ENCODE data around the gene KLHL30. TPM values are rescaled to one million over a fixed set of nuclear protein-coding genes. Genes with fewer than 3 reads are reported as not detected.

The KLHL30 gene
- total RNA-seq, 2 donors from 2014 or later = 0.07 to 0.13 TPM

DNA sequence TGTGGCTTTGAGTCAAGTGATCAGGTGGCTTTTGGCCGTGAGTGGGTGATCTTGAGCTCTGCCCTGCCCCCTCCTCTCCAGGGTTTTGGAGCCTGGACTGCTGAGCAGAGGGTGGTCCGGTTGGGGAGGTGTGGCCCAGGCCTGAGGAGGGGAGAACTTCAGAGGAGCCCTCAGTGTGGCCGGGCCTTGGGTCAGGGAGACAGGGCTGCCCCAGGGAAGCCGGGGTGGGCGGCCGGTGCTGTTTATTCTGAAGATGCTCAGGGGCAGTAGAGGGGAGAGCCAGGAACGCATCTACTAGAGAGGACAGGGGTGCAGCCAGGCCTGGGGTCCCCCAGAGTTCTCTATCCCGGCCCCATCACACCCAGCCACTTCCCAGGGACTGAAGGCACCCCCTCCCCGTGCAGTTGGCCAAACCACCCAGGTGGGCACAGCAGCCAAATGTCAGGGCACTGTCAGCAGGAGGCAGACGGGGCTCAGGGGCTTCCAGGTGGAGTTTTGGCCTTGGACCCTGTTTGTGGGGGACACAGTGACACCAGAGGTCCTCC, 21.3 kb downstream of the KLHL30 start:
- DNase-seq = no peak
- TF ChIP-seq CTCF (IDR thresholded peaks at IDR 0.05) = no peak
- intact Hi-C loops (cut with DNase I) = no loop called here

GRCh38 chr2:238160206-238161129, 22.0 kb downstream of the KLHL30 start:
- intact Hi-C loops (cut with DNase I) = no loop called here
- Histone ChIP-seq H3K4me1 (no peaks in the 10 kb centered on the region), H3K27ac (no peak overlapping the region), H3K4me3 (no peak overlapping the region), H3K36me3 (no peaks in the 10 kb centered on the region), H3K9me3 (no peaks in the 10 kb centered on the region), H3K9ac (ENCODE audit: low read depth in 2 of 2, low read length in 2 of 2) (no peak overlapping the region), H3K27me3 (peaks cover 27% of the 10 kb centered on the region)
- no peak for DNase-seq
- TF ChIP-seq CTCF (IDR thresholded peaks at IDR 0.05) = no peak

More for the DNA sequence above, 21.3 kb downstream of the KLHL30 start:
- peaks cover 27% of the 10 kb centered on the region for H3K27me3 ChIP-seq
- H3K9me3 ChIP-seq = no peaks in the 10 kb centered on the region
- no peak overlapping the region for H3K9ac ChIP-seq (ENCODE audit: low read depth in 2 of 2, low read length in 2 of 2)
- H3K4me1 ChIP-seq = no peaks in the 10 kb centered on the region
- no peak overlapping the region for H3K4me3 ChIP-seq
- no peaks in the 10 kb centered on the region for H3K36me3 ChIP-seq
- no peak overlapping the region for H3K27ac ChIP-seq

- DNase-seq = no peak
- Histone ChIP-seq H3K36me3 (no peaks in the 10 kb centered on the region), H3K27ac (no peak overlapping the region), H3K9ac (ENCODE audit: low read depth in 2 of 2, low read length in 2 of 2) (no peak overlapping the region), H3K27me3 (peaks cover 27% of the 10 kb centered on the region), H3K9me3 (no peaks in the 10 kb centered on the region), H3K4me1 (no peaks in the 10 kb centered on the region), H3K4me3 (no peak overlapping the region)
- intact Hi-C loops (cut with DNase I) = no loop called here
- TF ChIP-seq CTCF (IDR thresholded peaks at IDR 0.05) = no peak
Observed at GRCh38 chr2:238161291-238162051, 23.0 kb downstream of the KLHL30 start.

- H3K4me3 ChIP-seq = no peak overlapping the region
- H3K27me3 ChIP-seq = peaks cover 27% of the 10 kb centered on the region
- no peak overlapping the region for H3K27ac ChIP-seq
- no peak overlapping the region for H3K9ac ChIP-seq (ENCODE audit: low read depth in 2 of 2, low read length in 2 of 2)
- no peaks in the 10 kb centered on the region for H3K9me3 ChIP-seq
- H3K4me1 ChIP-seq = no peaks in the 10 kb centered on the region
- no peaks in the 10 kb centered on the region for H3K36me3 ChIP-seq
- intact Hi-C loops (cut with DNase I) = no loop called here
- DNase-seq = no peak
- TF ChIP-seq CTCF (IDR thresholded peaks at IDR 0.05) = no peak
Observed at GRCh38 chr2:238162251-238162845, 23.9 kb downstream of the KLHL30 start.

- DNase-seq = no peak
- intact Hi-C loops (cut with DNase I) = no loop called here
- Histone ChIP-seq H3K4me3 (no peak overlapping the region), H3K27ac (no peak overlapping the region), H3K36me3 (no peaks in the 10 kb centered on the region), H3K9me3 (no peaks in the 10 kb centered on the region), H3K4me1 (no peaks in the 10 kb centered on the region), H3K27me3 (peaks cover 27% of the 10 kb centered on the region), H3K9ac (ENCODE audit: low read depth in 2 of 2, low read length in 2 of 2) (no peak overlapping the region)
- no peak for TF ChIP-seq CTCF (IDR thresholded peaks at IDR 0.05)
Observed at GRCh38 chr2:238162846-238163441, 24.5 kb downstream of the KLHL30 start.

Measured in colonic mucosa (tissue), 4 donors.